Transverse colon (tissue), 3 donors: ENCODE results near the gene ZFP92.

Experiments
- EP300 ChIP-seq: sonication (generic); formaldehyde crosslinking; IDR thresholded peaks from one replicate; pipeline ENCODE4 v1.6.1; 2017; ENCODE audit warnings: antibody characterized with exemption, low read depth
- TF ChIP-seq, protein P1 (sequence below), 5 experiments: fragments of 200-600 bp in 3 of 5; fragments of 450-650 bp in 2 of 5; sonication (generic) in 3 of 5; IDR thresholded peaks; 1 replicate in 2 of 5; 2 replicates in 3 of 5; pipeline ENCODE4 v1.5.1; 2016 to 2017; ENCODE audit warnings: antibody characterized with exemption in 5 of 5, inconsistent platforms in 3 of 5, mild to moderate bottlenecking in 2 of 5, moderate library complexity in 1 of 5

GRCh38 chrX:153441296-153441695 is 30.0 kb downstream of the ZFP92 start:
- no peak for TF ChIP-seq EP300
- TF ChIP-seq, protein P1, sequence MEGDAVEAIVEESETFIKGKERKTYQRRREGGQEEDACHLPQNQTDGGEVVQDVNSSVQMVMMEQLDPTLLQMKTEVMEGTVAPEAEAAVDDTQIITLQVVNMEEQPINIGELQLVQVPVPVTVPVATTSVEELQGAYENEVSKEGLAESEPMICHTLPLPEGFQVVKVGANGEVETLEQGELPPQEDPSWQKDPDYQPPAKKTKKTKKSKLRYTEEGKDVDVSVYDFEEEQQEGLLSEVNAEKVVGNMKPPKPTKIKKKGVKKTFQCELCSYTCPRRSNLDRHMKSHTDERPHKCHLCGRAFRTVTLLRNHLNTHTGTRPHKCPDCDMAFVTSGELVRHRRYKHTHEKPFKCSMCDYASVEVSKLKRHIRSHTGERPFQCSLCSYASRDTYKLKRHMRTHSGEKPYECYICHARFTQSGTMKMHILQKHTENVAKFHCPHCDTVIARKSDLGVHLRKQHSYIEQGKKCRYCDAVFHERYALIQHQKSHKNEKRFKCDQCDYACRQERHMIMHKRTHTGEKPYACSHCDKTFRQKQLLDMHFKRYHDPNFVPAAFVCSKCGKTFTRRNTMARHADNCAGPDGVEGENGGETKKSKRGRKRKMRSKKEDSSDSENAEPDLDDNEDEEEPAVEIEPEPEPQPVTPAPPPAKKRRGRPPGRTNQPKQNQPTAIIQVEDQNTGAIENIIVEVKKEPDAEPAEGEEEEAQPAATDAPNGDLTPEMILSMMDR (IDR thresholded peaks at IDR 0.05) = no peak
